IMR-90 (cell line): ENCODE measurements around the gene MICALL2. TPM values are rescaled to one million over a fixed set of nuclear protein-coding genes. Genes with fewer than 3 reads are reported as not detected.

ENCODE experiments used
- ATAC-seq: fragments of 200-7000 bp; cut with Tn5 transposase; 2 replicates; pipeline ENCODE4 v1.9.1; 2020; ENCODE audit warnings: low read depth, mild to moderate bottlenecking, moderate library complexity
- BruUV-seq: library from RNA; stranded (reverse); fragments of 400-500 nt; replicated peaks from 2 replicates; lab custom pipeline; 2021; lab: Mats Ljungman, UMichigan
- CTCF ChIA-PET: fragments of 300-600 bp; formaldehyde crosslinking; extraction: SDS; loops from one replicate; lab custom pipeline; 2021; ENCODE audit warnings: antibody characterized with exemption; lab: Yijun Ruan, JAX
- POLR2A ChIA-PET: fragments of 300-600 bp; sonication (Branson Sonifier 250); formaldehyde crosslinking; loops from one replicate; lab custom pipeline; 2022; ENCODE audit warnings: antibody characterized with exemption; ENCODE audit not compliant: unreplicated experiment; lab: Charles Lee
- DNase-seq: peaks from one replicate; pipeline ENCODE4 v3.0.0; 2013
- H2AFZ ChIP-seq: replicated peaks from 2 replicates; pipeline ENCODE3; 2013; ENCODE audit warnings: low read length, mild to moderate bottlenecking; ENCODE audit not compliant: poor library complexity
- H2AK5ac ChIP-seq: 2 replicates; pipeline ENCODE4 v1.6.1; 2013; ENCODE audit warnings: low read depth, low read length, inconsistent platforms
- H2AK9ac ChIP-seq: replicated peaks from 2 replicates; pipeline ENCODE3; 2013; ENCODE audit warnings: mild to moderate bottlenecking, low read depth, low read length, moderate library complexity; ENCODE audit not compliant: poor library complexity
- H2BK120ac ChIP-seq: 2 replicates; pipeline ENCODE4 v1.6.1; 2013; ENCODE audit warnings: low read depth, low read length, inconsistent platforms
- H2BK15ac ChIP-seq: 3 replicates; pipeline ENCODE4 v1.6.1; 2013; ENCODE audit warnings: low read depth, low read length, inconsistent platforms
- H2BK20ac ChIP-seq: 2 replicates; pipeline ENCODE4 v1.6.1; 2013; ENCODE audit warnings: low read depth, mild to moderate bottlenecking, inconsistent platforms, low read length, moderate library complexity
- H2BK5ac ChIP-seq: 2 replicates; pipeline ENCODE4 v1.6.1; 2013; ENCODE audit warnings: mild to moderate bottlenecking, low read depth, low read length, inconsistent platforms; ENCODE audit not compliant: poor library complexity, severe bottlenecking
- H3K14ac ChIP-seq: replicated peaks from 2 replicates; pipeline ENCODE4 v1.6.1; 2013; ENCODE audit warnings: low read depth, low read length, inconsistent platforms
- H3K18ac ChIP-seq: 2 replicates; pipeline ENCODE4 v1.6.1; 2013; ENCODE audit warnings: low read depth, low read length, control low read depth
- H3K23ac ChIP-seq: 2 replicates; pipeline ENCODE4 v1.6.1; 2013; ENCODE audit warnings: low read depth, low read length, inconsistent platforms
- H3K27ac ChIP-seq: 2 replicates; pipeline ENCODE4 v1.5.1; 2013; ENCODE audit warnings: mild to moderate bottlenecking, control low read depth, low read length; ENCODE audit not compliant: insufficient read depth
- H3K27me3 ChIP-seq: 2 replicates; pipeline ENCODE4 v1.6.1; 2013; ENCODE audit warnings: low read length; ENCODE audit not compliant: control insufficient read depth, insufficient read depth
- H3K36me3 ChIP-seq: 2 replicates; pipeline ENCODE4 v1.6.1; 2013; ENCODE audit warnings: low read length, mixed read lengths; ENCODE audit not compliant: control insufficient read depth, insufficient read depth
- H3K4ac ChIP-seq: 2 replicates; pipeline ENCODE4 v1.6.1; 2013; ENCODE audit warnings: low read depth, low read length, inconsistent platforms
- H3K4me1 ChIP-seq: 2 replicates; pipeline ENCODE4 v1.6.1; 2013; ENCODE audit warnings: low read length, mixed read lengths; ENCODE audit not compliant: control insufficient read depth, insufficient read depth
- H3K4me2 ChIP-seq: 2 replicates; pipeline ENCODE4 v1.6.1; 2013; ENCODE audit warnings: low read depth, mild to moderate bottlenecking, control low read depth, low read length, moderate library complexity
- H3K4me3 ChIP-seq: 2 replicates; pipeline ENCODE4 v1.5.1; 2013; ENCODE audit warnings: low read depth, mild to moderate bottlenecking, control low read depth, low read length, moderate library complexity; ENCODE audit not compliant: insufficient read depth
- H3K56ac ChIP-seq: 2 replicates; pipeline ENCODE4 v1.6.1; 2013; ENCODE audit warnings: low read length, inconsistent platforms; ENCODE audit not compliant: insufficient read depth; ENCODE audit errors: extremely low read depth
- H3K79me1 ChIP-seq, 2 experiments: 2 replicates each; pipeline ENCODE4 v1.6.1; 2013; ENCODE audit warnings: low read length in 2 of 2, inconsistent platforms in 1 of 2, low read depth in 1 of 2
- H3K9ac ChIP-seq: 2 replicates; pipeline ENCODE4 v1.6.1; 2013; ENCODE audit warnings: low read depth, low read length, control low read depth
- H3K9me1 ChIP-seq: 2 replicates; pipeline ENCODE4 v1.6.1; 2013; ENCODE audit warnings: low read length, inconsistent platforms; ENCODE audit not compliant: insufficient read depth
- H3K9me3 ChIP-seq: 2 replicates; pipeline ENCODE4 v1.6.1; 2013; ENCODE audit warnings: low read length; ENCODE audit not compliant: control insufficient read depth, insufficient read depth
- H4K20me1 ChIP-seq: 2 replicates; pipeline ENCODE4 v1.6.1; 2013; ENCODE audit warnings: low read length, inconsistent platforms; ENCODE audit not compliant: insufficient read depth
- H4K5ac ChIP-seq: 2 replicates; pipeline ENCODE4 v1.6.1; 2013; ENCODE audit warnings: mild to moderate bottlenecking, low read depth, low read length, control low read depth
- H4K8ac ChIP-seq, 2 experiments: 2 replicates each; pipeline ENCODE4 v1.6.1; 2013; ENCODE audit warnings: low read depth in 2 of 2, low read length in 2 of 2, control low read depth in 1 of 2, inconsistent platforms in 1 of 2
- H4K91ac ChIP-seq: 2 replicates; pipeline ENCODE4 v1.6.1; 2013; ENCODE audit warnings: low read depth, low read length, inconsistent platforms; ENCODE audit not compliant: insufficient read depth
- BHLHE40 ChIP-seq: fragments of 150-350 bp; IDR thresholded peaks from 2 replicates; pipeline ENCODE4 v1.6.1; 2016; ENCODE audit warnings: mild to moderate bottlenecking, low read depth, low read length
- CTCF ChIP-seq: conservative IDR thresholded peaks from 2 replicates; pipeline ENCODE4 v1.5.1; 2012; ENCODE audit warnings: mild to moderate bottlenecking, low read depth, low read length, improper control_type of control experiment
- FOS ChIP-seq: fragments of 150-350 bp; IDR thresholded peaks from 2 replicates; pipeline ENCODE4 v1.6.1; 2016; ENCODE audit warnings: low read depth, low read length
- MAFK ChIP-seq: IDR thresholded peaks from 2 replicates; pipeline ENCODE4 v1.6.1; 2012; ENCODE audit warnings: low read depth, low read length, improper control_type of control experiment
- MXI1 ChIP-seq: IDR thresholded peaks from 2 replicates; pipeline ENCODE4 v1.6.1; 2012; ENCODE audit warnings: low read depth, mild to moderate bottlenecking, low read length, moderate library complexity, borderline replicate concordance
- NFE2L2 ChIP-seq: fragments of 150-350 bp; IDR thresholded peaks from 2 replicates; pipeline ENCODE4 v1.6.1; 2016; ENCODE audit warnings: low read depth, mild to moderate bottlenecking, low read length
- RAD21 ChIP-seq: IDR thresholded peaks from 2 replicates; pipeline ENCODE4 v1.6.1; 2012; ENCODE audit warnings: low read length, improper control_type of control experiment
- RCOR1 ChIP-seq: IDR thresholded peaks from 2 replicates; pipeline ENCODE4 v1.6.1; 2012; ENCODE audit warnings: mild to moderate bottlenecking, low read length, improper control_type of control experiment; ENCODE audit not compliant: insufficient replicate concordance
- RFX5 ChIP-seq: IDR thresholded peaks from 2 replicates; pipeline ENCODE4 v1.8.0; 2012; ENCODE audit warnings: low read depth, mild to moderate bottlenecking, low read length, moderate library complexity
- SMC3 ChIP-seq: fragments of 150-350 bp; IDR thresholded peaks from 2 replicates; pipeline ENCODE4 v1.6.1; 2016; ENCODE audit warnings: low read depth, mild to moderate bottlenecking, antibody characterized with exemption, low read length, moderate library complexity
- WGBS, 2 experiments: methylation state at CpG; one replicate each; pipeline versions ENCODE4 v1.1.5 to v1.1.7; 2013; ENCODE audit warnings: missing lambda C conversion rate in 2 of 2; ENCODE audit not compliant: insufficient read length in 1 of 2; ENCODE audit errors: extremely low coverage in 2 of 2; 5-methylcytosine and 5-hydroxymethylcytosine counted together
- dilution Hi-C: fragments of 300-500 bp; cut with HindIII; formaldehyde crosslinking; loops from one replicate; pipeline ENCODE4 v1.14.3; 2018; ENCODE audit warnings: low sequenced_read_pairs; ENCODE audit not compliant: unreplicated experiment
- in situ Hi-C: fragments of 300-500 bp; cut with MboI; formaldehyde crosslinking; loops from 3 replicates; pipeline ENCODE4 v1.14.3; 2019; ENCODE audit warnings: low sequenced_read_pairs, inconsistent platforms, mixed read lengths
- intact Hi-C: fragments of 100-400 bp; cut with micrococcal nuclease; formaldehyde crosslinking; loops from 2 replicates; pipeline ENCODE4 v1.10.0; 2022
- polyA plus RNA-seq, 3 experiments: library from polyadenylated mRNA; depleted of rRNA; stranded (reverse); fragments of >200 nt; gene quantifications; 2 replicates each; pipeline ENCODE4 v1.2.3, GENCODE V29; 2012; ENCODE audit warnings: low replicate concordance in 1 of 3
- total RNA-seq: library from RNA; depleted of rRNA; stranded (reverse); fragments of >200 nt; gene quantifications from 2 replicates; pipeline ENCODE4 v1.2.3, GENCODE V29; 2012

MICALL2 gene
- total and polyA plus RNA-seq, 2 of the 4 experiments (the other 2 are of a cell fraction), result 6.6 to 34.1 TPM

- TF ChIP-seq MXI1 (peak; percentile 90), NFE2L2 (no peak), RAD21 (peak; percentile 56), MAFK (no peak)
Measured at GRCh38 chr7:1503816-1504775, 44.8 kb upstream of the MICALL2 start, which contains the start of gene INTS1 (continued).

GRCh38 chr7:1503390-1503789 lies 44.1 kb upstream of the MICALL2 start:
- in situ Hi-C loops, result no loop called here
- WGBS, 2 experiments, result 19% methylated on average over 7 of the region's 24 CpGs; no CpG with 5 or more reads in 1 of the 2 experiments

More at GRCh38 chr7:1503390-1503789, 44.1 kb upstream of the MICALL2 start:
- BruUV-seq, result no TSS peak
- dilution Hi-C loops (no loop called here), intact Hi-C loops (loop anchor here (5.0 kb wide), 1 partner anchor 34 kb away; no protein-coding TSS in a partner anchor)
- Histone ChIP-seq H2BK15ac (no peak overlapping the region), H3K56ac (no peak overlapping the region), H2BK5ac (no peak overlapping the region), H4K5ac (no peak overlapping the region), H3K9ac (peak overlapping the region; percentile 49), H2BK20ac (no peak overlapping the region), H4K8ac (peak overlapping the region in 1 of 2 experiments; percentile 10; a peak in 1 of 4 replicates), H2BK120ac (no peak overlapping the region), H3K4me1 (peaks cover 5% of the 10 kb centered on the region), H3K18ac (no peak overlapping the region), H2AFZ (peak overlapping the region; percentile 63), H3K9me3 (no peaks in the 10 kb centered on the region), H2AK9ac (peak overlapping the region; percentile 38), H3K9me1 (0 out of 2 replicates have a peak, but pooled peaks cover 3% of the 10 kb centered on the region), H3K23ac (no peak overlapping the region), H3K4me3 (peak overlapping the region; percentile 98), H3K27me3 (no peaks in the 10 kb centered on the region), H3K4ac (peak overlapping the region; percentile 2; the same call in 1 of the 2 replicates), H3K4me2 (peak overlapping the region; percentile 95), H4K91ac (no peak overlapping the region), H2AK5ac (no peak overlapping the region), H3K27ac (peak overlapping the region; percentile 25; the same call in 1 of the 2 replicates), H3K14ac (no peak overlapping the region; the same call in 1 of the 2 replicates), H3K79me1 (peaks cover 16 to 45% of the 10 kb centered on the region in 2 experiments), H4K20me1 (peaks cover 18% of the 10 kb centered on the region), H3K36me3 (peaks cover 34% of the 10 kb centered on the region)
- no peak for TF ChIP-seq SMC3
- no peak for TF ChIP-seq RCOR1
- no peak for TF ChIP-seq MAFK
- no peak for TF ChIP-seq CTCF
- TF ChIP-seq RFX5, result no peak
- no peak for TF ChIP-seq FOS
- TF ChIP-seq MXI1, result no peak
- no peak for TF ChIP-seq BHLHE40
- no peak for TF ChIP-seq RAD21
- CTCF ChIA-PET, result no interaction called here
- POLR2A ChIA-PET, result no interaction called here
- DNase-seq (no peak), ATAC-seq (no peak)
